CD4-positive, alpha-beta T cell treated with Interferon alpha-2 for 1 hour (primary cell): ENCODE data around the gene PSMB8.
"Not testable (repeated sequence)": the region's sequence is repeated elsewhere in the genome, so short reads cannot be mapped to it uniquely, and the experiment has no call there.

Experiments
- DNase-seq, 2 donors: peaks; one replicate each; pipeline ENCODE4 v3.0.0-alpha.2; 2020 to 2022

PSMB8 gene

GRCh38 chr6:32836873-32837272 lies 7.0 kb downstream of the PSMB8 start:
- DNase-seq = no peak

GRCh38 chr6:32835167-32835893 lies 8.5 kb downstream of the PSMB8 start:
- no peak for DNase-seq

DNA sequence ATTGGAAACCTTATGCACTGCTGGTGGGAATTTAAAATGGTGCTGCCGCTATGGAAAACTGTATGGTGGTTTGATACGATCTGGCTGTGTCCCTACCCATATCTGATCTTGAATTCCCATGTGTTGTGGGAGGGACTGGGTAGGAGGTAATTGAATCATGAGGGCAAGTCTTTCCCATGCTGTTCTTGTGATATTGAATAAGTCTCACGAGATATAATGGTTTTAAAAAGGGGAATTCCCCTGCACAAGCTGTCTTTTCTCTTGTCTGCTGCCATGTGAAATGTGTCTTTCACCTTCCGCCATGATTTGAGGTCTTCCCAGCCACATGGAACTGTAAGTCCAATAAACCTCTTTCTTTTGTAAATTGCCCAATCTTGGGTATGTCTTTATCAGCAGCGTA lies 10.2 kb downstream of the PSMB8 start:
- no peak for DNase-seq

DNA sequence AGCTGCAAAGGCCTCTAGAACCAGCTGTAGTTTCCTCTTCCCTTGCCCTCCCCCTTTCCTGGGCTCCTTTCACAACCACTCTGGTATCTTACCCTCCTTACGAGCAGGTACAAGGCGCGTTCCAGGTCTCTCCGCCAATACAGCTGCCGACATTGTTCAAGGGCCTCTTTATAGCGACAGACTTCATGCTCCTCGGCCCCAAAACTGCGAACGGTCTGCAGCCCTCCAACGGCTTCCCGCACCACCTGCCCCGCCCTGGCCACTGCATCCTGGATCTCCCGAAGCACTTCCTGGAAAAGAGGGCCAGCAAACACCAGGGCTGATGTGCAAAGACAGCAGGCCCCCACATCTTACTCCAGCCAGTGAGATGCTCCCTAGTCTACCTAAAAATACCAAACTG lies 11.3 kb downstream of the PSMB8 start:
- DNase-seq = no peak

DNA sequence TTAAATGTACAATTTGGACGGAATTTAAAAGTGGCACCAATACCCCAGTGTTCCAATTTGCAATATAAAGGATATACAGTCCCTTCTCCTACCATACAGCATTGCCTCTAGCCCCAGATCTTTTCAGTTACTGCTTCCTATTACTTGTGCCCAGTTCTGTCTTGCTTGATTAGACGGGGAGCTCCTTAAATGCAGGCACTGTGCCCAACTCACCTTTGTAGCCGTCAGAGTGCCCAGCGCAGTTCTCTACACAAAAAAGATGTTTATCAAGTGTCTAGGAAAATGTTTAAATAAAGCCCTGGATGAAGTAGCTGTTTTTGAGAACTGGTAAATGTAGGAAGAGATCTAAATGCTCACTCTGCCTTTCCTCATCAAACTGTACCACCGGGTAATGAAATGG lies 12.9 kb downstream of the PSMB8 start:
- no peak for DNase-seq

DNA sequence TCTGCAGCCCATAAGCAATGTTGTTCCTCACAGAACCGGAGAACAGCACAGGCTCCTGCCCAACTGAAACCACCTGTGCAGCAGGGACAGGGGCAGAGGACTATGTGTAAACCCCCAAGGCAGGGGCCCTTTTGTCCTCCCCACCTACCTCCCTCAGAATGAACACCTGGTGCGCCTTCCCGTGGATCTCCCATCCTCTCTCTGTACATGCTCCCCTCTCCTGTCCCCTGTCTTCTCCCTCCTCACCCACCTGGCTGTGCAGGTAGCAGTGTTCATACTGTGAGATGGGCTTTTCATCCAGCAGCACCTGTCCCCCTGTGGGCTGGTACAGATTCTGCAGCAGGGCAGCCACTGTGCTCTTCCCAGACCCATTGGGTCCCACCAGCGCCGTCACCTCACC lies 13.8 kb downstream of the PSMB8 start:
- no peak for DNase-seq

- no peak for DNase-seq
These were observed 14.4 kb downstream of the PSMB8 start for GRCh38 chr6:32829495-32829894.

DNA sequence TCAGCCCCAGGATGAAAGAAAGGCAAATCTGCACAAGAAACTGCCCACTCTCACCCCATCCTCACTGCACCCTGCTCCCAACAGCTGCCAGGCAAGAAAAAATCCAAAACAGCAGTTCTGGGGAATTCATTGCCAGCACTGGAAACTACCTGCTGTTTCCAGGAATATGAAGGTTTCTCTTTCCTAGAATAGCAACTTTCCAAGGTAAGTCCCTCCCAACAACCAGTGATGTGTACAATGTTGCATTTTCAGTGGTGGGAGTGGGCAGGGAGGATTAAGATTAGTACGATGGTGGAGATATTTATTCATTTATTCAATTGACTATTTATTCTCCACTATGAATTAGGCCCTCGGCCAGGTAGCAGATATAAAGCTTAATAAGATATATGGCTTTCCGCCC lies 16.8 kb downstream of the PSMB8 start:
- peak in 1 of 2 donors; percentile 40 for DNase-seq

DNA sequence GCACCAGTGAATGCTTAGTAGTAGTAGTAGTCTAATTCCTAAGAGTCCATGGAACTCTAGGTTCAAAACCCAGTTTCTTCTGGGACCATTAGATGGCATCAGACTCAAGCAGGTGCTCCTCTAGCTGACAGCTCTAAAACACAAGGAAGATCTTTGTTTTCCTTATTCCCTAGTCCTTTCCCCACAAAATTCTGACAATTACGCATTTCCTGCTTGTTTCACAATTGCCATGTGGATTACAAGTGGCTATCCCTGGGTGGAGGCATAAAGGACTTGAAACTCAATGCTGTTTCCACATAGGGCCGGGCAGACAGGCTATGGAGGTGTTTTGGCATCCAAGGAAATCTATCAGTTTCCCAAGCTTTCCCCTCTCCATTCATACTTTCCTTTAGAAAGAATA lies 17.9 kb downstream of the PSMB8 start:
- DNase-seq = peak in 1 of 2 donors; percentile 36

GRCh38 chr6:32819729-32820128 lies 24.1 kb downstream of the PSMB8 start:
- no peak for DNase-seq

GRCh38 chr6:32818867-32819266 lies 25.0 kb downstream of the PSMB8 start:
- DNase-seq = no peak

GRCh38 chr6:32816746-32817204 lies 27.1 kb downstream of the PSMB8 start, which contains the start of gene HLA-DOB:
Gene HLA-DOB, minus strand, starts transcription at chr6:32817002. Its CDS starts 51 bp downstream, at chr6:32816951.
- DNase-seq = peak in 1 of 2 donors; percentile 48

DNA sequence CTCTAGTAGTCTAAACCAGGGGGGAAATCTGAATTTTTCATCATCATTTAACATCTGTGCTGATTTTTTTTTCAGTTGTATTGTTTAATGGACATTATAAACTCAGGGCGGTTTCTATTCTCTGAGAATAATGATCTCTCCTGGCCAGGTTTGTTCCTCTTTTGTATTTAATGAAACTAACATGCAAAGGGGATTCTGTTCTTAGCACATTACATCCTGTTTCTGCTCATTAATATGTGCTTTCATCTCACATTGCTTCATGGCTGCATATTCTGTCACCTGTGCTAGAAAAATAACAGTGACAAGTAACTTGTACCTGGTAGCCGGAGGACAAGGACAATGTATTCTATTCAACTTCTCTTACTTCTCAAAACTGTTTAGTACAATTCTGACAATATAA lies 27.9 kb downstream of the PSMB8 start:
- no peak for DNase-seq

DNA sequence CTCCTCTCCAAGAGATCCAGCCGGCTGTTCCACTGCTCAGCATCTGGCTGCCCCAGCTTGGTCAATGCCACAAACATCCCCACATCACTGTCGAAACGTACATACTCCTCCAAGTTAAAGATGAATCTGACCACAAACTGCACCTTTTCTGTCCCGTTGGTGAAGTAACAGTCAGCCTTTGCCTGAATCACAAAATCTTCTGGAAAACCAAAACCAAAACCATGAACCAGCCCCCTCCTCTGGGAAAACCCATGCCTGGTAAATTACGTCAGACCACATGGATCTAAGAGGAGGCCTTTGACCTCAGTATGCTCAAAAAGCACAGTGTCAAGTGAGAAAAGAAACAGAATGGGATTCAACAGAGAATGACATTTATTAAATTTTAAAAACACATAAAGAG lies 28.7 kb downstream of the PSMB8 start:
- no peak for DNase-seq

DNA sequence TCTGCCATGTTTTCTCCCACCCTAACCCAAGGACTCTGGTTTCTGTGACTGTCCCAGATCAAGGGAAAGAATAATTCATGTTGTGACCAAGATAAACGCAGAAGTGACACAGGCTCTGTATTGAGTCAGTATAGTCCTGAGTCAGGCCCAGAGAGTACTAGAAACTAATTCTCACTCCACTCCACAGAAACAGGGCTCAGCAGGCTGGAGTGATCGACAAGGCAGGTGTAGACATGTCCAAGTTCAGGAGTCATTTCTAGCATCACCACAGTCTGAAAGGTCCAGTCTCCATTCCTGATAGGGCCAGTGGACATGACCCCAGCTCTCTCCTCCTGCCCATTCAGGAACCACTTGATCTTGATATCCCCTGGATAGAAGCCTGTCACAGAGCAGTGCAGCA lies 29.7 kb downstream of the PSMB8 start:
- no peak for DNase-seq

DNA sequence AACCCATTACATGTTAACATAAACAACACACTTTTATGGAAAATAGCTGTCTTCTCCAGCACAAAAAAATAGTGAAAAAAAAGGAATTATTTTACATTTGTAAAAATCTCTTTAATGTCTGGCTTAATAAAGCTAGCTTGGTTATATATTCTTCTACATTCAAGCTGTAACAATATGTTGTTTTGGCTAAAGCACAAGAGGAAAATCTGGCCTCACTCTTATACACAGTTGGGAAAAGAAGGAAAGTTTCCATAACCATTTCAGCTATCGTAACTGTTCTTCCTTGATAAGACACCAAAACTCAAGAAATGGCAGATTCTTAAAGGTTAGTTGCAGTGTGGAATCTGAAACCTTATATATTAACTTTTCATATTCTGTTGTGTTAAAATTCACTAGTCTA lies 34.7 kb downstream of the PSMB8 start:
- DNase-seq = no peak

GRCh38 chr6:32807020-32807580 lies 36.7 kb downstream of the PSMB8 start:
- no peak for DNase-seq

DNA sequence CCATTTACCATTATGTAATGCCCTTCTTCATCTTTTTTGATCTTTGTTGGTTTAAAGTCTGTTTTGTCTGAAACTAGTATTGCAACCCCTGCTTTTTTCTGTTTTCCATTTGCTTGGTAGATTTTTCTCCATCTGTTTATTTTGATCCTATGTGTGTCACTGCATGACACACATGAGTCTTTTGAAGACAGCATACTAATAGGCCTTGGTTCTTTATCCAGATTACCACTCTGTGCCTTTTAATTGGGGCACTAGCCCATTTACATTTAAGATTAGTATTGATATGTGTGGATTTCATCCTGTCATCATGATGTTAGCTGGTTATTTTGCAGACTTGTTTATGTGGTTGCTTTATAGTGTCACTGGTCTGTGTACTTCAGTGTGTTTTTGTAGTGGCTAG lies 38.4 kb downstream of the PSMB8 start:
- DNase-seq = not testable (repeated sequence)

DNA sequence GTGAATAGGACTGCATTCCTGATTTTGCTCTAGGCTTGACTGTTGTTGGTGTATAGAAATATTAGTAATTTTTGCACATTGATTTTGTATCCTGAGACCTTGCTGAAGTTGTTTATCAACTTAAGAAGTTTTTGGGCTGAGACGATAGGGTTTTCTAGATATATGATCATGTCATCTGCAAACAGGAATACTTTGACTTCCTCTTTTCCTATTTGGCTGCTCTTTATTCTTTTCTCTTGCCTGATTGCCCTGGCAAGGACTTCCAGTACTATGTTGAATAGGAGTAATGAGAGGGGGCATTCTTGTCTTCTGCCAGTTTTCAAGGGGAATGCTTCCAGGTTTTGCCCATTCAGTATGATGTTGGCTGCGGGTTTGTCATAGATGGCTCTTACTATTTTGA lies 40.4 kb downstream of the PSMB8 start:
- DNase-seq = no peak

DNA sequence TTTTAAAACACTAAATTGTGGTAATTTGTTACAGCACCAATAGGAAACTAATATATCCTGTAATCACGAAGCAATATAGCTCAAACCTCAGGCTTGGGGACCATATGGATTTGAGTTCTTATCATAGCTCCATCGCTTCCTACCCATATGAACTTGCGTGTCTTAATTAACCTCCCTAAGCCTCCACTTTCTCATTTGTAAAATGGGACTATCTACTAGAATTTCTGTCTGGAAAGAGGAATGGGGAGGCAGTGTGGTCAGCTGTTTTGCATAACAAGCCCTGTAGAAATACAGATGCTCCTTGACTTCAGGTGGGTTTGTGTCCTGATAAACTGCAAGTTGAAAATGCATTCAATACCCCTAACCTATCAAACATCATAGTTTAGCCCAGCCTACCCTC lies 44.1 kb downstream of the PSMB8 start:
- DNase-seq = no peak

DNA sequence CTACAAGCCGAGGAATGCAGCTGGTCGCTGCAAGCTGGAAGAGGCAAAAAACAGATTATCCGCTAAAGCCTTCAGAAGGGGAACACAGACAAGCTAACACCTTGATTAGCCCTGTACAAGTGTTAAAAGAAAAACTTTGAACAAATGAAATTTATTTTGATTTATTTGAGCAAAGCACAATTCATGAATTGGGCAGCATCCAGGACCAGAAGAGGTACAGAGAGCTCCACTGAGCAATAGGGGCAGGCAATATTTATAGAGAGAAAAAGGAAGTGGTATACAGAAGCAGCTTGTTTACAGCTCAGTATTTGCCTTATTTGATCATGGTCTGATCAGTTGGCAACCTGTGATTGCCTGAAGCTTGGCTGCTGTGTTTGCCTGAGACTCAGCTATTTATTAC lies 44.7 kb downstream of the PSMB8 start:
- no peak for DNase-seq

DNA sequence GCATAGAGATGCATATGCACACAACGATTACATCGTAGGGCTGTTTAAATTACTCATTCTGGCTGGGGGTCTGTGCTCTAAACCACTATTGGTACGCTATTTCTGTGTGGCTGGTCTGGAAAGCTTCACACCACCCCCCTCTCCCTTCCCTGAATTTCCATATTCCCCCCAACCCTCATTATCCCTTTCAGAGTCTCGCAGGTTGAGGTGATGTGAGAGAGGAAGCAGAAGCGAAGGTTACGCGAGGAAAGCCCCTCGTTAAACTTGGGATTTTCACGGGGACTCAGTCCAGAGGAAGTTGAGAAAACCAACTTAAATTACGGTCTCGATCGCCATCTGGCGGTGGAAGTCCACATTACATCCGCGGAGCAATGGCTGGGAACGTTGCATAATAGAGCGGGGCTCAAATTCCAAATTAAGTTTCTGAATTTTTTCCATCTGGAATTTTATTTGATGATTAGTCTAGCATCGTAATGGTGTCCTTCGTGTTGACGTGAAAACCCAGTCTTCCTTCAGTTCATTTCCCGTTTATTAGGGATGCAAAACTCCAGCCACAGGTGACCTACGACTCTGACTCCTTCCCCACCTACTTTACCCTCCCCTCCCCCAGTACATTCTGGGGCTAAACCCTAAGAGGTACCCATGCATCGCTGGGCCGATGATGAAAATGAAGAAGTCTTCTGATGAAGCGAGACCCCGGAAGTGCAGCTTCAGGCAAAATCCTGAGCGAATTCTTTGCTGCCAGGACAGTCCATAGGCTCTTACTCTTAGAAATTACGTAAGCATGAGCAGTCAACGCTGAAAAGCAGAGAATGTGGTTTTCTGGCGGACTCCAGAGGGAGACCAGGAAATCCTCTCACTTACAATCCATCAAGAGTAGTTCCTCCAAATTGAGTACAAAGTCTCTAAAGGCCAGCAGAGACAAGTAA lies 46.7 kb downstream of the PSMB8 start:
- DNase-seq = peak; percentile 71 to 78

- DNase-seq = peak; percentile 12 to 13
These were observed 49.3 kb downstream of the PSMB8 start for GRCh38 chr6:32794510-32794909.
